GM12874 (cell line): ENCODE measurements around the gene TLCD1.
A peak's percentile ranks its signal among the peaks of the same experiment; 100 is the strongest.

Experiments used
- CTCF ChIP-seq: IDR thresholded peaks from 2 replicates; pipeline ENCODE4 v1.5.1; 2011; ENCODE audit warnings: low read depth, mild to moderate bottlenecking, control low read depth, low read length, moderate library complexity; ENCODE audit not compliant: insufficient read depth

The TLCD1 gene

DNA sequence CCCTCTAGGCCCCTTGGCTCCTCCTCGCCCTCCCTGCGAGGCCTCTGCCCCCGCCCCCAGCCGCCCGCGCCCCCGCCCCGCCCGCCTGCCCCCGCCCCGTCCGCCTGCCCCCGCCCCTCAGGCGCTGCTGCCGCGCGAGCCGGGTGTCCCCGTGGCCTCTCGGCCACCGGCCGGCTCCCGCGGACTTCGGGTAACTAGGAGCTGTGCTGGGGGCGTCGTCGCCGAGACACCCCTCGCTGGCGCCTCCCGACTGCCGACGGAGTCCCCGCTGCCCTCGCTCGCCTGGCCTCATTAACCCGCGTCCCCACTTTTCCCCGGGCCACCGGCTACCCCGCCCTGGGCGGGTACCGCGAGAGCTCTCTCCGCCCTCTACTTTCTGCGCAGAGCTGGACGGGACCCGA is at the start of gene TLCD1:
Gene TLCD1, minus strand, starts transcription at position 8 of the 401 bp plus-strand sequence. CDS start 136 bp downstream, outside the sequence.
- no peak for TF ChIP-seq CTCF

GRCh38 chr17:28774206-28774605 is 48.2 kb upstream of the TLCD1 start:
- no peak for TF ChIP-seq CTCF

- no peak for TF ChIP-seq CTCF
Measured at GRCh38 chr17:28773736-28774135, 47.7 kb upstream of the TLCD1 start.

GRCh38 chr17:28765038-28765437 is 39.0 kb upstream of the TLCD1 start:
- TF ChIP-seq CTCF: no peak

- peak; percentile 71 for TF ChIP-seq CTCF
Measured at GRCh38 chr17:28763804-28764266, 37.8 kb upstream of the TLCD1 start.

GRCh38 chr17:28763137-28763799 is 37.2 kb upstream of the TLCD1 start:
- TF ChIP-seq CTCF: no peak

GRCh38 chr17:28760601-28761562 is 34.8 kb upstream of the TLCD1 start:
- TF ChIP-seq CTCF: no peak
